Measurements from ENCODE around the gene MYCBPAP. TPM values are rescaled to one million over a fixed set of nuclear protein-coding genes. Genes with fewer than 3 reads are reported as not detected.

Gene MYCBPAP
- total RNA-seq, 3 donors from 2014 or later = 0.66 to 1.9 (median 1.3) TPM

DNA sequence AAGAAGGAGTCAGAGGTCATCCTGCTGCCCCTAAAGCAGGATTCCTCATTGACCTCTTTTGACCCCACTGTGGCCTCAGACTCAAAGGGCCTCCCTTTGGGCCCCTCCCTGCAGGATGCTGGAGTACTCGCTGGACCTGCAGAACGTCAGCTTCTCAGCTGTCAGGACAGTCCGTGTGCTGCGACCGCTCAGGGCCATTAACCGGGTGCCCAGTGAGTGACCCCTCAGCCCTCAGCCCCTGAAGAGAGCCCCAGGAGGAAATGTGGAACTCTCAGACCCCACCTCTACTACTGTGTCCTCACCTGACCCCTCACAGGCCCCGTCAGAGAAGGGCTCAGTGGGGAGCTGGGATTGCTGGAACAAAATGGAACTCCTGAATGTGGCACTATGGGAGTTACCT lies 61.4 kb downstream of the MYCBPAP start:
- Histone ChIP-seq H3K4me1 (no peaks in the 10 kb centered on the region), H3K36me3 (no peaks in the 10 kb centered on the region), H3K27me3 (peaks cover 0 to 13% of the 10 kb centered on the region in 2 donors), H3K4me3 (no peak overlapping the region), H3K27ac (no peak overlapping the region), H3K9me3 (no peaks in the 10 kb centered on the region)
- intact Hi-C loops (cut with DNase I; ENCODE audit: low total_unique reads) = no loop called here
- no peak for TF ChIP-seq POLR2A (IDR thresholded peaks at IDR 0.05)
- no peak for DNase-seq (ENCODE audit: low spot score in 2 of 2)

- Histone ChIP-seq H3K4me1 (no peaks in the 10 kb centered on the region), H3K27me3 (peaks cover 0 to 12% of the 10 kb centered on the region in 2 donors), H3K36me3 (no peaks in the 10 kb centered on the region), H3K4me3 (no peak overlapping the region), H3K9me3 (no peaks in the 10 kb centered on the region), H3K27ac (no peak overlapping the region)
- intact Hi-C loops (cut with DNase I; ENCODE audit: low total_unique reads) = no loop called here
- DNase-seq (ENCODE audit: low spot score in 2 of 2) = no peak
- TF ChIP-seq POLR2AphosphoS5 (IDR thresholded peaks at IDR 0.05) = no peak
- no peak for TF ChIP-seq POLR2A (IDR thresholded peaks at IDR 0.05)
- TF ChIP-seq, protein P1, sequence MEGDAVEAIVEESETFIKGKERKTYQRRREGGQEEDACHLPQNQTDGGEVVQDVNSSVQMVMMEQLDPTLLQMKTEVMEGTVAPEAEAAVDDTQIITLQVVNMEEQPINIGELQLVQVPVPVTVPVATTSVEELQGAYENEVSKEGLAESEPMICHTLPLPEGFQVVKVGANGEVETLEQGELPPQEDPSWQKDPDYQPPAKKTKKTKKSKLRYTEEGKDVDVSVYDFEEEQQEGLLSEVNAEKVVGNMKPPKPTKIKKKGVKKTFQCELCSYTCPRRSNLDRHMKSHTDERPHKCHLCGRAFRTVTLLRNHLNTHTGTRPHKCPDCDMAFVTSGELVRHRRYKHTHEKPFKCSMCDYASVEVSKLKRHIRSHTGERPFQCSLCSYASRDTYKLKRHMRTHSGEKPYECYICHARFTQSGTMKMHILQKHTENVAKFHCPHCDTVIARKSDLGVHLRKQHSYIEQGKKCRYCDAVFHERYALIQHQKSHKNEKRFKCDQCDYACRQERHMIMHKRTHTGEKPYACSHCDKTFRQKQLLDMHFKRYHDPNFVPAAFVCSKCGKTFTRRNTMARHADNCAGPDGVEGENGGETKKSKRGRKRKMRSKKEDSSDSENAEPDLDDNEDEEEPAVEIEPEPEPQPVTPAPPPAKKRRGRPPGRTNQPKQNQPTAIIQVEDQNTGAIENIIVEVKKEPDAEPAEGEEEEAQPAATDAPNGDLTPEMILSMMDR (IDR thresholded peaks at IDR 0.05) = no peak
Observed at GRCh38 chr17:50570032-50570431, 61.8 kb downstream of the MYCBPAP start.

DNA sequence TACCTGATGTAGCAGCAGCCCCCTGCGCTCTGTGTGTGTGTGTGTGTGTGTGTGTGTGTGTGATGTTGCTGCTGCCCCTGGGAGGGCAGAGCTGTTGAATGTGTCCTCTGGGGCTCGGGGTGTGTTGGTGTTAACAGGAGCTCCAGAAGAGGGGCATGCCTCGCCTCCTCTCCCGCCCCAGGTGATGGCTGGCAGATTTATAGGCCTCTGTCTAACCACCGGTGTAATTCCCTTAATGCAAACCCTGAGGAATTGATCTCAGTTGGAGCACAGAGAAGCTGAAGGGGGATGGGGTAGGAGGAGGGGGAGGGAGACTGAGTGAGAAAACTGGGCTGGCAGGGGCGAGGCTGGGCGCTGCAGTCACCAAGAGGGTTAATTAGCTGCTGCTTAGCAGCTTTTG lies 62.3 kb downstream of the MYCBPAP start:
- no peaks in the 10 kb centered on the region for H3K9me3 ChIP-seq
- H3K4me3 ChIP-seq = no peak overlapping the region
- intact Hi-C loops (cut with DNase I; ENCODE audit: low total_unique reads) = no loop called here
- TF ChIP-seq, protein P1 (IDR thresholded peaks at IDR 0.05) = no peak
- TF ChIP-seq POLR2AphosphoS5 (IDR thresholded peaks at IDR 0.05) = no peak
- no peak for TF ChIP-seq POLR2A (IDR thresholded peaks at IDR 0.05)
- no peak for DNase-seq (ENCODE audit: low spot score in 2 of 2)
- peaks cover 0 to 7% of the 10 kb centered on the region in 2 donors for H3K27me3 ChIP-seq
- no peaks in the 10 kb centered on the region for H3K4me1 ChIP-seq
- no peaks in the 10 kb centered on the region for H3K36me3 ChIP-seq
- no peak overlapping the region for H3K27ac ChIP-seq

- H3K4me3 ChIP-seq = no peak overlapping the region
- H3K27ac ChIP-seq = no peak overlapping the region
- no peaks in the 10 kb centered on the region for H3K27me3 ChIP-seq
- no peaks in the 10 kb centered on the region for H3K36me3 ChIP-seq
- no peaks in the 10 kb centered on the region for H3K9me3 ChIP-seq
- no peaks in the 10 kb centered on the region for H3K4me1 ChIP-seq
- no peak for DNase-seq (ENCODE audit: low spot score in 2 of 2)
- intact Hi-C loops (cut with DNase I; ENCODE audit: low total_unique reads) = no loop called here
- TF ChIP-seq, protein P1 (IDR thresholded peaks at IDR 0.05) = no peak
- no peak for TF ChIP-seq POLR2AphosphoS5 (IDR thresholded peaks at IDR 0.05)
Observed at GRCh38 chr17:50571681-50572080, 63.4 kb downstream of the MYCBPAP start.

DNA sequence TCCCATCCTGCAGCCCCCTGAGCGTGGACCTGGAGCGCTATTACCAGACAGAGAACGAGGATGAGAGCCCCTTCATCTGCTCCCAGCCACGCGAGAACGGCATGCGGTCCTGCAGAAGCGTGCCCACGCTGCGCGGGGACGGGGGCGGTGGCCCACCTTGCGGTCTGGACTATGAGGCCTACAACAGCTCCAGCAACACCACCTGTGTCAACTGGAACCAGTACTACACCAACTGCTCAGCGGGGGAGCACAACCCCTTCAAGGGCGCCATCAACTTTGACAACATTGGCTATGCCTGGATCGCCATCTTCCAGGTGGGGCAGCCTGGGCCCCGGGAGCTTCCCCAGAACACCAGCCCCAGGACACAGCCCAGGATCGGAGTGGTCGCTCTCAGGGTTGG lies 64.3 kb downstream of the MYCBPAP start:
- no peaks in the 10 kb centered on the region for H3K36me3 ChIP-seq
- H3K27ac ChIP-seq = no peak overlapping the region
- no peaks in the 10 kb centered on the region for H3K4me1 ChIP-seq
- H3K27me3 ChIP-seq = no peaks in the 10 kb centered on the region
- TF ChIP-seq POLR2AphosphoS5 (IDR thresholded peaks at IDR 0.05) (no peak), POLR2A (IDR thresholded peaks at IDR 0.05) (no peak)
- TF ChIP-seq, protein P1 (IDR thresholded peaks at IDR 0.05) = no peak
- intact Hi-C loops (cut with DNase I; ENCODE audit: low total_unique reads) = no loop called here
- no peak for DNase-seq (ENCODE audit: low spot score in 2 of 2)
- no peak overlapping the region for H3K4me3 ChIP-seq
- H3K9me3 ChIP-seq = no peaks in the 10 kb centered on the region
